ENCODE results near the gene VPS41. TPM values are rescaled to one million over a fixed set of nuclear protein-coding genes. Genes with fewer than 3 reads are reported as not detected.

Gene VPS41
- total RNA-seq, 1 donor from 2014 or later: 91.8 TPM

DNA sequence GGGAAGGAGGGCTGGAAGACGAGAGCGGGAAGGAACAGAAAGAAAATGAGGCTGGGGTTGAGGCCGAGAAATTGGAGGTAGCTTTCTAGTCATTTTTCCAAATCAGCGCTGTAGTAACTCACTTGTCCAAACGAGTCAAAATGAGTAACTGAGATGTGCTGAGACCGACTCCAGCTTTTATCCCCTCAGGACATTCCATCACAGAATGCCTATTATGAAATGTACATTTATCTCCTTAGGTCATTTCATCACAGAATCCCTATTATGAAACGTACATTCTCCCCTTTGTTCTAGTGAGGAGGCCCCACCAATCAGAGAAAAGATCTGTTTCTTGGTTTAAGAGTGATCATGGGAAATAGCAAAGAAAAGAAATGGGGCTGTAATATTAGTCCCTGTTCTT, 222.1 kb downstream of the VPS41 start:
- ChIA-PET POLR2A (no interaction called here), CTCF (no interaction called here)
- Mint-ChIP-seq H3K4me1 (no peaks in the 10 kb centered on the region), H3K36me3 (ENCODE audit: low read depth) (no peaks in the 10 kb centered on the region), H3K27me3 (peaks cover 14% of the 10 kb centered on the region), H3K27ac (no peak overlapping the region), H3K9me3 (peaks cover 6% of the 10 kb centered on the region), H3K4me3 (no peak overlapping the region)
- TF ChIP-seq, protein P1, sequence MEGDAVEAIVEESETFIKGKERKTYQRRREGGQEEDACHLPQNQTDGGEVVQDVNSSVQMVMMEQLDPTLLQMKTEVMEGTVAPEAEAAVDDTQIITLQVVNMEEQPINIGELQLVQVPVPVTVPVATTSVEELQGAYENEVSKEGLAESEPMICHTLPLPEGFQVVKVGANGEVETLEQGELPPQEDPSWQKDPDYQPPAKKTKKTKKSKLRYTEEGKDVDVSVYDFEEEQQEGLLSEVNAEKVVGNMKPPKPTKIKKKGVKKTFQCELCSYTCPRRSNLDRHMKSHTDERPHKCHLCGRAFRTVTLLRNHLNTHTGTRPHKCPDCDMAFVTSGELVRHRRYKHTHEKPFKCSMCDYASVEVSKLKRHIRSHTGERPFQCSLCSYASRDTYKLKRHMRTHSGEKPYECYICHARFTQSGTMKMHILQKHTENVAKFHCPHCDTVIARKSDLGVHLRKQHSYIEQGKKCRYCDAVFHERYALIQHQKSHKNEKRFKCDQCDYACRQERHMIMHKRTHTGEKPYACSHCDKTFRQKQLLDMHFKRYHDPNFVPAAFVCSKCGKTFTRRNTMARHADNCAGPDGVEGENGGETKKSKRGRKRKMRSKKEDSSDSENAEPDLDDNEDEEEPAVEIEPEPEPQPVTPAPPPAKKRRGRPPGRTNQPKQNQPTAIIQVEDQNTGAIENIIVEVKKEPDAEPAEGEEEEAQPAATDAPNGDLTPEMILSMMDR (IDR thresholded peaks at IDR 0.05): no peak
- DNase-seq (no peak), ATAC-seq (ENCODE audit: low read depth) (no peak)
- intact Hi-C loops (cut with micrococcal nuclease): no loop called here

DNA sequence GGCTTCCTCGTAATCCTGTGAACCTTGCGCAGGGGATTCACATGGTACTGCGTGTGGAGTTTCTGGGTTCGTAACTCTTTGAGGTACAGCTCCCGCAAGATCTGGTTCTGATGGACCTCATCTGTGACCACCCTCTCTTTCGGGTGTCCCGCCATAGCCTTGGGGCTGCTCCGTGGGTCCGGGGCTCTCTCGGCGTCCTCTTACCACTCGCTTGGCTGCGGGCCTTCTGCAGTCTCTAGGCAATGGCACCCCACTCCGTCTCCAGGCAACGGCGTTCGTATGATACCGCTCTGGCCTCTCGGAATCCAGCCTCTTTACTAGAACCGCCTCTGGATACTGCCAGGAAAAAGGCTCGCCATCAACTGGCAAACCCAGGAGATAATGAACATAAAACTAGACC, 223.1 kb downstream of the VPS41 start:
- ChIA-PET CTCF (no interaction called here), POLR2A (no interaction called here)
- H3K36me3 Mint-ChIP-seq (ENCODE audit: low read depth): no peaks in the 10 kb centered on the region
- ATAC-seq (ENCODE audit: low read depth) (no peak), DNase-seq (no peak)
- intact Hi-C loops (cut with micrococcal nuclease): no loop called here
- H3K4me1 Mint-ChIP-seq: no peaks in the 10 kb centered on the region
- H3K27ac Mint-ChIP-seq: no peak overlapping the region
- H3K4me3 Mint-ChIP-seq: no peak overlapping the region
- peaks cover 6% of the 10 kb centered on the region for H3K9me3 Mint-ChIP-seq
- peaks cover 14% of the 10 kb centered on the region for H3K27me3 Mint-ChIP-seq
- TF ChIP-seq, protein P1 (IDR thresholded peaks at IDR 0.05): no peak

DNA sequence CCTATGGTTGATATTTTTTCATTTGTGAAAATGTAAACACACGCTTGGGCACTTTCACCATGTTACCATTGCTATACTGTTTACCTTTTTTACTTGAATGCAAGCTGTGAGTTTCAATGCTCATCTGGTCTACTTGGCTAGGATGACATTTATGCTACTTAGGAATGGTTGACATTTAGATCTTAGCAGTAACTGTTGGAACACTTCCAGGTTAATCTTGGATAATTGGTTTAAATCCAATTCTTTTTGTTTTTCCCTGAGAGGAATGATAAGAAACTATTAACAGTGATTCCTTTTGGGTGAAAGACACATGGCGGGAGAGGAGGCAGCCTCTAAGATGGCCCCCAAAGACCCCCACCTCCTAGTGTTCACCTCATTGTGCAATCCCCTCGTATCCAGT, 226.4 kb downstream of the VPS41 start:
- peaks cover 11% of the 10 kb centered on the region for H3K27me3 Mint-ChIP-seq
- H3K36me3 Mint-ChIP-seq (ENCODE audit: low read depth): no peaks in the 10 kb centered on the region

DNA sequence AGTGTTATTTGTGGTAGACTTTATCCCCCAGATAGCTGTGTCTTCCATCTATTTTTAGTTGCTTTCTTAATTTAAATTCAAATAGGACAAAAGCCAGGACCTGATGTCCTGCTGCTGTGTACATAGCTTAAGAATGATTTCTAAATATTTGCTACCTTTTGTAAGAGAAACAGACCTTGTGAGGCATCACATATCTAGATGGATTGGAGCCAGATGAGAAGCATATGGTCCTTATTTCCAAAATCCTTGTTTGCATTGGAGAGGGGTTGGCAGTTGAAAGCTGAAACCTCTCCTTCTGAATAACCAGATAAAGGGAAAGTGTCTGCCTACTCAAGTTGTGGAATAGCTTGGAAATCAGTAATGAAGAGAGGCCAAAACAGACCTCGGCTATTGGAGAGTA, 227.1 kb downstream of the VPS41 start:
- TF ChIP-seq, protein P1 (IDR thresholded peaks at IDR 0.05): no peak
- Mint-ChIP-seq H3K27me3 (peaks cover 11% of the 10 kb centered on the region), H3K4me3 (no peak overlapping the region), H3K27ac (no peak overlapping the region), H3K4me1 (no peaks in the 10 kb centered on the region), H3K9me3 (no peaks in the 10 kb centered on the region), H3K36me3 (ENCODE audit: low read depth) (no peaks in the 10 kb centered on the region)
- POLR2A ChIA-PET: no interaction called here
- ATAC-seq (ENCODE audit: low read depth) (no peak), DNase-seq (no peak)
- intact Hi-C loops (cut with micrococcal nuclease): no loop called here
- CTCF ChIA-PET: no interaction called here

More for the DNA sequence above, 226.4 kb downstream of the VPS41 start:
- DNase-seq (no peak), ATAC-seq (ENCODE audit: low read depth) (no peak)
- ChIA-PET POLR2A (interaction anchor here (0.5 kb wide), 1 partner anchor 11 kb away, joined by 5 read pairs; no protein-coding TSS in a partner anchor), CTCF (no interaction called here)
- intact Hi-C loops (cut with micrococcal nuclease): no loop called here
- Mint-ChIP-seq H3K4me3 (no peak overlapping the region), H3K4me1 (no peaks in the 10 kb centered on the region), H3K27ac (no peak overlapping the region), H3K9me3 (no peaks in the 10 kb centered on the region)
- TF ChIP-seq, protein P1 (IDR thresholded peaks at IDR 0.05): no peak

DNA sequence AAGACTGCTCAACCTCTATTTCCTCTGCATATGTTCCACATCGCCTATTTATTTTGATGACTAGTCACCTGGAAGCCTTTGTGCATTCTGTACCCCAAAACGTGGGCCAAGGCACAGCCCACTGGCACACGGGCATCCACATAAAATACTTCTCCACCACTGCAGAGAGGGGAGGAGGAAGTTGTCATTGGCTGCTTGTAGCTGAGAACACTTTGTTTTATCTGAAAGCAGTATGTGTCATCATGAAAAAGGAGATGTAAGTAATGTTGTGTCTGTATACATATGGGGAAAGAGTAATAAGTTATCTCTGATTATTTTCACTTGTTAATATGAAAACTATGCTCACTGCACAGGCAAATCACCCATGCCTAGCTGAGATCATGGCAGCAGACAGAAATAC, 229.6 kb downstream of the VPS41 start:
- TF ChIP-seq, protein P1 (IDR thresholded peaks at IDR 0.05): no peak
- intact Hi-C loops (cut with micrococcal nuclease): loop anchor here (10.0 kb wide), 1 partner anchor 505 kb away; the partner anchor contains the start of gene STARD3NL
- no peak for ATAC-seq (ENCODE audit: low read depth)
- Mint-ChIP-seq H3K9me3 (no peaks in the 10 kb centered on the region), H3K27ac (no peak overlapping the region), H3K27me3 (peaks cover 7% of the 10 kb centered on the region), H3K4me1 (no peaks in the 10 kb centered on the region), H3K4me3 (no peak overlapping the region), H3K36me3 (ENCODE audit: low read depth) (no peaks in the 10 kb centered on the region)
- ChIA-PET CTCF (no interaction called here), POLR2A (interaction anchor here (0.6 kb wide), 1 partner anchor 226 kb away, joined by 3 read pairs; no protein-coding TSS in a partner anchor)
- DNase-seq: no peak

All from activated B cell treated with CpG ODN at 0.5 μM for 24 hours (primary cell).